Esophagus mucosa (tissue), 1 donor: ENCODE measurements around the gene FILIP1L. TPM values are rescaled to one million over a fixed set of nuclear protein-coding genes. Genes with fewer than 3 reads are reported as not detected.

ENCODE experiments used
- ATAC-seq: fragments of 200-7000 bp; cut with Tn5 transposase; one replicate; pipeline ENCODE4 v1.9.1; 2020
- total RNA-seq: library from RNA; stranded (reverse); gene quantifications from one replicate; pipeline ENCODE4 v1.2.4, GENCODE V29; 2023
- donor health status: DM: yes; HTN: yes; CAD: no.

FILIP1L gene
- total RNA-seq, 1 donor from 2014 or later, result 2.3 TPM

GRCh38 chr3:99833617-99834205 is 280.6 kb downstream of the FILIP1L start:
- ATAC-seq, result no peak

GRCh38 chr3:99829844-99830243 is 284.5 kb downstream of the FILIP1L start:
- no peak for ATAC-seq

DNA sequence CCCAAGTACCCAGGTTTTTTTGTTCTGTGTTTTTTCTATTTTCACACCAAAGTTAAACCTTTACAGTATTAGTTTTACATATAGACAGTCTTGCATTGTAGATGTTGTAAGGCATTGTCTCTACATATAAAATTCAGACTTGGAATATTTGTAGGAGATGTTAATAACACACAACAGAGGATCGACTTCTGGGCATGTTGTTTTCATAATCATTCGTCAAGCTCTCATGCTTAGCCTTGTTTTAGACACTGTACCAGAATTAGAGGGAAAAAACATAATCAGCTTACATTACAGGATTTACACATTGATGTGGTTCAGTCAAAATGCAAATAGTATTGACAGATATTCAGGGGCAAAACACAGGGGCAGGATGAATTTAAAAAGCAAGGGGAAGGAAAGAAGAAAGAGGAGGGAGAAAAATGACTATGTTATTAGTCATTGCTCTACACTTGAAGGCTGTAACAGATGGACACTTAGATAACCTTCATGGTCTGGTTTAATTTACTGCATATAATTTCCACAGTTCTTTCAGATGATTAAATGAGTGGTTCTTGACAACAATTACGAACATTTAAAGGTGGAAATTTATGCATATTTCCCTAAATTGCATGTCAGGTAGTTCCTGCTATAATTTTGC is 289.2 kb downstream of the FILIP1L start:
- no peak for ATAC-seq

- ATAC-seq, result peak; percentile 85
Observed at GRCh38 chr3:99823723-99824711, 290.3 kb downstream of the FILIP1L start.

DNA sequence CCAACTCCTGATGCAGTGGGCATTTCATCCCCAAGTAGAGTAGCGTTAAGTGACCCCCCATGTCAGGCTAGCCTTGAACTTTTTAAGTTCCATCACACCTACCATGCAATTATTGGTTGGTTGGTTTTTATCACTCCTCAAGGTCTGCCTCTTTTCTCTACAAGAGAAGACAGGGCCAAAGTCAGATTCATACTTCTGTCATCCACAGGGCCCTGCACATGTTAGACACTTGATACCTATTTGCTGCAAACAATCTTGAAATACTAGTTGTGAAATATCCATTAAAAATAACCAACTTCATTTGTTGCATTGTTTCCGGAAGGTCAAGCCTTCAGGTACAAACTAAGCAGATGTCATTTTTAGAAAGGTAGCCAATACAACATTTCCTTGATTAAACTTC is 295.5 kb downstream of the FILIP1L start:
- no peak for ATAC-seq

DNA sequence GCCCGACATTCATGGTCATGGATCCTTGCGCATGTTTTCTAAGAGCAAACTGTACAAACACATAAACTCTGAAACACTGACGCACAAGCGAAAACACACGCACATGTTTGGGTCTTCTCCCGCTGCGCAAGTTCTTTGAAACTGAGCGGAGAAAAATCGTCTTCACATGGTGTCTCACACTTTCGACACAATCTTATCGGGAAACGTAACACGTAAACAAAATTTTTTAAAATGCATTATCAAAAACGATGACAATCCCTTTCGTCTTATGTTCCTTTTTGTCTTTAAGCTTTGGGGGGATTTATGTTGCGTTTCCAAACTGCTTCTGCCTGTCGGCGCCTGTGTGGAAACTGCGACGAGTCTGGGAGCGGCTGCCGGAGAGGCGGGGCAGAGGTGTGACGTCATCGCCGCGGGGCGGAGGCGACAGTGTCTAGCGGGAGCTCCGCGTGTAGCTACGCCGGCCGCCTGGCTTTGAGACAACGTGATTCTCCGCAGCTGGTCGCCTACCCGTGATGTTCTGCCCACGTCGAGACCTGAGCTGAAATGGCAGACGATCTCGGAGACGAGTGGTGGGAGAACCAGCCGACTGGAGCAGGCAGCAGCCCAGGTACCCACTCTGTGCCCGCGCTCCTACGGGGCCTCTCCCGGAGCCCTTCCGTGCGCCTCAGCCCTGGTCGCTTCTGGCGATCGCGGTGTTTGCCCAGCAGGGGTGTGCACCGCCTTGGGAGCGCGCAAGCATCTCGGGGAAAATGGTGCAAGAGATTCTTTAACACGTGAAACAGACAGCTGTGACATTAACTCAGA is 296.7 kb downstream of the FILIP1L start, which contains the start of gene CMSS1:
Gene CMSS1 (plus strand): TSS at position 426 of the 804 bp plus-strand sequence.
- peak; percentile 98 for ATAC-seq

GRCh38 chr3:99817047-99817436 is 297.3 kb downstream of the FILIP1L start:
- peak; percentile 20 for ATAC-seq

DNA sequence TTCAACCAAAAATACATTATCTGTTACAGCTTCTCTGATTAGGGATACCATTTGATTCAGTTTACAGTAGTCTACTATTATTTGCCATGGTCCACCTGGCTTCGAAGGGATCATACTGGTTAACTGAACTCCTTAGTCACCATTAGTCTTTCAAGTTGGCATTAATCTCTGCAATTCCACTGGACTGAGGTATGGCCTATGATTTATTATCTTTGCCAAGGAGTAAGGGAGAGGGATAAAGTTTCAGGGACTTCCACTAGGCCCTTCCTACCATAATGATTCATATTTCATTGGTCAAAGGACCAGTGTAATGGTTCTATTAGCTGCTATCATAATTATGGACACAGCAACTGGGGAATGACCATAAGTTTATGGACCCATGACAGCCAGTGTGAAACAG is 303.9 kb downstream of the FILIP1L start:
- ATAC-seq, result no peak

DNA sequence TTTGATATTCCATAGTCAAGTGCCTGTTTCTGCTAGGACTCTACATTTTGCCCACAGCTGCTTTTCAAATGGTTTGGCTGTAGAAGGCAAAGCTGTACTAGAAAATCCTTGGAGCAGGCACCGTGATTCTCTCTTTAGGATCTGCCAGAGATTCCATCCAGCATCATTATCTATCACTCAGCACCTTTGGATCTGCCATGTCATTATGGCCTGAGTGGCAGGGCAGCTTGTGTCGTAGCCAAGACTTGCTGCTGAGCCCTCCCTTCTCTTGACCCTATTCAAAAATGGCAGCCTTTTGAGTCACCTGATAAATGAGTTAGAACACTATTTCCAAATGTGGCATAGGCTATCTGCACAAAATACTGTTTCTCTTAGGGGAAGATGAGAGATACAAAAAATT is 304.7 kb downstream of the FILIP1L start:
- ATAC-seq, result no peak

GRCh38 chr3:99808163-99808794 is 306.0 kb downstream of the FILIP1L start:
- ATAC-seq, result peak; percentile 65

GRCh38 chr3:99805160-99805559 is 309.1 kb downstream of the FILIP1L start:
- ATAC-seq, result no peak

DNA sequence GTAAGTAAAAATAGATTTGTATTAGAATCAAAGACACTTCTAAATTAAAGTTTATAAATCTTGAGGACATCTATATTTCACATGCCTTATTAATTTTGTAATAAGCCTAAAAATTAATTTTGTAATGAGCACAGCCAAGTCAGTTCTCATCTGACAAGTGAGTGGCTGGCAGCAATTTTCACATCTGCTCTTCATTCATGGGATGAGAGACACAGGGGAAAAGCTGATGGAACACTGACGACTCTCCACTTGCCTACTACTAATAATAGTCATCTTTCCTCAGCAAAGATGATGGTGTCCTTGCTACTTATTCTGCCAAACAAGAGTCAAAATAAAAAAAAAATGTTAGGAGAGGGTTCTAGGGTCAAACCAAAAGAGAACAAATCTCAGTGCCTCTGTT is 311.0 kb downstream of the FILIP1L start:
- no peak for ATAC-seq

DNA sequence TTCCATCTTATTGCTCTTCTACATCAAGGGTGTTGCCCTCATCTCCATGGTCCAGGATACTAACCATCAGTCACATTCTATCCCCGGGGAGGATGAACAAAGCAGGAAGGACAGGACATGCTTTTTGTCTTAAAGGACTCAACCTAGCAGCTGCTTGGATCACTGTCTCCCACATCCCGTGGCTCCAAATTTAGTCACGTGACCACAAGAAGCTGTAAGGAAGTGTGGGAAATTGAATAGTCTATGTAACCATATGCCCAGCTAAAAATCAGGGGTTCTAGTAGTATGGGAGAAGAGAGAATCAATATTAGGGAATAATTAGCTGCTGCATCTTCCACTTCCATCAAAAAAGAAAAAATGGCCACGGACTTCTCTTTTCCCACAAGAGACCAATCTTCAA is 314.9 kb downstream of the FILIP1L start:
- ATAC-seq, result no peak

DNA sequence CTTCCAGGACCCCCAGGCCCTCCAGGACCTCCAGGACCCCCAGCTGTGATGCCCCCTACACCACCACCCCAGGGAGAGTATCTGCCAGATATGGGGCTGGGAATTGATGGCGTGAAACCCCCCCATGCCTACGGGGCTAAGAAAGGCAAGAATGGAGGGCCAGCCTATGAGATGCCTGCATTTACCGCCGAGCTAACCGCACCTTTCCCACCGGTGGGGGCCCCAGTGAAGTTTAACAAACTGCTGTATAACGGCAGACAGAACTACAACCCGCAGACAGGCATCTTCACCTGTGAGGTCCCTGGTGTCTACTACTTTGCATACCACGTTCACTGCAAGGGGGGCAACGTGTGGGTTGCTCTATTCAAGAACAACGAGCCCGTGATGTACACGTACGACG is 318.7 kb downstream of the FILIP1L start:
- no peak for ATAC-seq

DNA sequence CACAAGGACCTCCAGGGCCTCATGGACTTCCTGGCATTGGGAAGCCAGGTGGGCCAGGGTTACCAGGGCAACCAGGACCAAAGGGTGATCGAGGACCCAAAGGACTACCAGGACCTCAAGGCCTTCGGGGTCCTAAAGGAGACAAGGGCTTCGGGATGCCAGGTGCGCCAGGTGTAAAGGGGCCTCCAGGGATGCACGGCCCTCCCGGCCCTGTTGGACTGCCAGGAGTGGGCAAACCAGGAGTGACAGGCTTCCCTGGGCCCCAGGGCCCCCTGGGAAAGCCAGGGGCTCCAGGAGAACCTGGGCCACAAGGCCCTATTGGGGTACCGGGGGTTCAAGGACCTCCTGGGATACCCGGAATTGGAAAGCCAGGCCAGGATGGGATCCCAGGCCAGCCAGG is 319.8 kb downstream of the FILIP1L start:
- ATAC-seq, result no peak

- peak; percentile 74 for ATAC-seq
Observed at GRCh38 chr3:99789011-99789721, 325.1 kb downstream of the FILIP1L start.

Other genes starting within 250 kb of the FILIP1L start
- gene TBC1D23, start 146.5 kb upstream of the FILIP1L start, total RNA-seq, result 25.1 TPM
- gene NIT2, start 220.3 kb upstream of the FILIP1L start, total RNA-seq, result 48.7 TPM